SK-N-MC (cell line): ENCODE measurements around the gene ADAMTSL1.

Experiments used
- EZH2 ChIP-seq: fragments of 200-600 bp; sonication (generic); IDR thresholded peaks from one replicate; pipeline ENCODE4 v1.6.1; 2017; ENCODE audit warnings: antibody characterized with exemption
- FOXP2 ChIP-seq: optimal IDR thresholded peaks from 2 replicates; pipeline ENCODE3; 2011; ENCODE audit warnings: mild to moderate bottlenecking, moderate library complexity; ENCODE audit not compliant: insufficient read depth; ENCODE audit errors: extremely low read length, control extremely low read depth
- POLR2AphosphoS5 ChIP-seq: IDR thresholded peaks from 2 replicates; pipeline ENCODE4 v1.6.1; 2012; ENCODE audit warnings: mild to moderate bottlenecking, low read depth, low read length, borderline replicate concordance

DNA sequence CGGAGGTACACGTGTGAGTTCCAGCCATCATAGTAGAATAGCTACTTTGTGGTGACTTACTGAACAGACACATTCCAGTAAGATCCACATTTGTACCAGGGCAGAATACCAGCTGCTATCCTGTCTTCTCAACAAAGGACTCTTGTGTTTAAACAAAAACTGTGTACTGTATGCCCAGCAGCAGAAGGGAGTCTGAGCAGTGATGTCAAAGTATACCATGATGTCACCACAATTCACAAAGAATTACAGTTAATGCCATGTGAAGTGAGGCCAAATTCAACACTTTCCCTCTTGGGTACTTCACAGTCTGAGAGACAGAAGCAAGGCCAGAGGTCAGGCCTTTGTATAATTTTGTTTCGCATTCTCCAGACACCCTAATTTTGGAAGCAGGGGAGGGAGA lies 137.0 kb downstream of the ADAMTSL1 start:
- TF ChIP-seq POLR2AphosphoS5 (no peak), EZH2 (no peak), FOXP2 (no peak)
